GM12878 (cell line): ENCODE data around the gene BEAN1. TPM values are rescaled to one million over a fixed set of nuclear protein-coding genes. Genes with fewer than 3 reads are reported as not detected.

Experiments used
- ATAC-seq: fragments of 200-7000 bp; cut with Tn5 transposase; 3 replicates; pipeline ENCODE4 v1.9.1; 2020; ENCODE audit warnings: mild to moderate bottlenecking, moderate library complexity
- BruUV-seq: library from RNA; stranded (reverse); fragments of 400-500 nt; replicated peaks from 2 replicates; lab custom pipeline; 2021; lab: Mats Ljungman, UMichigan
- CTCF ChIA-PET: fragments of 300-600 bp; sonication (Branson Sonifier 250); formaldehyde crosslinking; extraction: SDS; loops from one replicate; lab custom pipeline; 2021; ENCODE audit warnings: inconsistent platforms; lab: Yijun Ruan, JAX
- POLR2A ChIA-PET: fragments of 350-600 bp; formaldehyde crosslinking; extraction: SDS; loops from one replicate; lab custom pipeline; 2021; ENCODE audit warnings: inconsistent platforms; lab: Charles Lee
- RAD21 ChIA-PET: fragments of 300-600 bp; sonication (Branson Sonifier 250); formaldehyde crosslinking; loops from one replicate; lab custom pipeline; 2023; ENCODE audit warnings: antibody characterized with exemption; ENCODE audit not compliant: unreplicated experiment; lab: Charles Lee
- SMC1A ChIA-PET: fragments of 300-600 bp; sonication (Branson Sonifier 250); formaldehyde crosslinking; loops from one replicate; lab custom pipeline; 2023; ENCODE audit not compliant: unreplicated experiment, uncharacterized antibody; lab: Charles Lee
- DNase-seq: peaks from one replicate; pipeline ENCODE4 v3.0.0-alpha.2; 2011; ENCODE audit warnings: low read depth, low spot score
- FAIRE-seq: peaks from 3 replicates; lab custom pipeline; 2011; peaks lifted over from hg19 to GRCh38; lab: Jason Lieb, UNC
- H2AFZ ChIP-seq: 2 replicates; pipeline ENCODE4 v1.6.0; 2011; ENCODE audit warnings: low read depth, low read length, control low read depth; ENCODE audit not compliant: control insufficient read depth
- H3K27ac ChIP-seq: 2 replicates; pipeline ENCODE4 v1.5.1; 2011; ENCODE audit warnings: control low read depth; ENCODE audit not compliant: control insufficient read depth, insufficient read depth
- H3K27me3 ChIP-seq, 2 experiments: replicated peaks in 1 of 2; 2 replicates each; pipeline versions ENCODE4 v1.6.0 to v1.6.1; 2011; ENCODE audit warnings: low read length in 1 of 2; ENCODE audit not compliant: control insufficient read depth in 2 of 2, insufficient read depth in 2 of 2
- H3K36me3 ChIP-seq, 2 experiments: 2 replicates each; pipeline ENCODE4 v1.5.1; 2011; ENCODE audit warnings: low read length in 1 of 2; ENCODE audit not compliant: control insufficient read depth in 2 of 2, insufficient read depth in 2 of 2
- H3K4me1 ChIP-seq: 2 replicates; pipeline ENCODE4 v1.6.1; 2011; ENCODE audit warnings: mild to moderate bottlenecking, low read length, moderate library complexity, mixed read lengths; ENCODE audit not compliant: control insufficient read depth, insufficient read depth
- H3K4me2 ChIP-seq: 2 replicates; pipeline ENCODE4 v1.6.0; 2011; ENCODE audit warnings: control low read depth; ENCODE audit not compliant: control insufficient read depth, insufficient read depth
- H3K4me3 ChIP-seq: fragments of 200-600 bp; sonication (generic); 2 replicates; pipeline ENCODE4 v1.5.1; 2016
- H3K79me2 ChIP-seq: 2 replicates; pipeline ENCODE4 v1.6.0; 2011; ENCODE audit warnings: low read length; ENCODE audit not compliant: control insufficient read depth, insufficient read depth
- H3K9ac ChIP-seq: 2 replicates; pipeline ENCODE4 v1.8.0; 2011; ENCODE audit warnings: low read length, control low read depth, mixed read lengths; ENCODE audit not compliant: control insufficient read depth, insufficient read depth
- H3K9me3 ChIP-seq: replicated peaks from 3 replicates; pipeline ENCODE4 v1.5.1; 2011; ENCODE audit warnings: mild to moderate bottlenecking, low read length; ENCODE audit not compliant: control insufficient read depth, insufficient read depth
- H4K20me1 ChIP-seq: 2 replicates; pipeline ENCODE4 v1.6.0; 2011; ENCODE audit not compliant: control insufficient read depth, insufficient read depth
- CHD4 ChIP-seq: fragments of 200-600 bp; sonication (generic); IDR thresholded peaks from 2 replicates; pipeline ENCODE4 v1.6.1; 2016; ENCODE audit warnings: mild to moderate bottlenecking
- CREM ChIP-seq: IDR thresholded peaks from 2 replicates; pipeline ENCODE4 v1.6.1; 2014; ENCODE audit warnings: antibody characterized with exemption, low read depth
- FOXK2 ChIP-seq: fragments of 450-650 bp; IDR thresholded peaks from 2 replicates; pipeline ENCODE4 v1.6.1; 2017; ENCODE audit warnings: mild to moderate bottlenecking, moderate library complexity
- HDAC2 ChIP-seq: fragments of 200-600 bp; sonication (generic); IDR thresholded peaks from 2 replicates; pipeline ENCODE4 v1.6.1; 2017
- MTA3 ChIP-seq: IDR thresholded peaks from 2 replicates; pipeline ENCODE4 v1.6.1; 2012; ENCODE audit warnings: low read length, inconsistent platforms, borderline replicate concordance
- NFIC ChIP-seq: IDR thresholded peaks from 2 replicates; pipeline ENCODE4 v1.6.1; 2012; ENCODE audit warnings: low read depth, mild to moderate bottlenecking, inconsistent platforms, low read length, moderate library complexity
- RBBP5 ChIP-seq: fragments of 200-600 bp; sonication (generic); conservative IDR thresholded peaks from 2 replicates; pipeline ENCODE4 v1.6.1; 2016
- SMAD5 ChIP-seq: IDR thresholded peaks from 2 replicates; pipeline ENCODE4 v1.6.1; 2016; ENCODE audit warnings: antibody characterized with exemption, low read depth
- SP1 ChIP-seq: IDR thresholded peaks from one replicate; pipeline ENCODE4 v1.6.1; 2011; ENCODE audit warnings: low read depth, low read length
- SPI1 ChIP-seq: IDR thresholded peaks from 2 replicates; pipeline ENCODE4 v1.6.1; 2011; ENCODE audit warnings: low read depth, mild to moderate bottlenecking, low read length, moderate library complexity, borderline replicate concordance; ENCODE audit not compliant: insufficient read depth
- YY1 ChIP-seq: IDR thresholded peaks from 2 replicates; pipeline ENCODE4 v1.6.1; 2011; ENCODE audit warnings: low read depth, mild to moderate bottlenecking, low read length
- ZNF217 ChIP-seq: fragments of 450-650 bp; IDR thresholded peaks from 2 replicates; pipeline ENCODE4 v1.6.1; 2017; ENCODE audit warnings: antibody characterized with exemption, mild to moderate bottlenecking
- ZNF622 ChIP-seq: fragments of 450-650 bp; IDR thresholded peaks from 2 replicates; pipeline ENCODE4 v1.6.1; 2017; ENCODE audit warnings: mild to moderate bottlenecking, inconsistent platforms
- WGBS: methylation state at CpG from one replicate; pipeline ENCODE4 v1.1.6; 2016; ENCODE audit warnings: low lambda C conversion rate; ENCODE audit not compliant: insufficient replicate concordance, insufficient coverage; ENCODE audit errors: missing lambda C conversion rate; 5-methylcytosine and 5-hydroxymethylcytosine counted together
- in situ Hi-C: fragments of 300-500 bp; cut with MboI; formaldehyde crosslinking; loops from 9 replicates; pipeline ENCODE4 v1.14.3; 2018; ENCODE audit warnings: mixed read lengths
- intact Hi-C: fragments of 100-400 bp; cut with micrococcal nuclease; formaldehyde crosslinking; loops from one replicate; pipeline ENCODE4 v1.14.2; 2022; ENCODE audit not compliant: unreplicated experiment
- polyA plus RNA-seq, 11 experiments: library from polyadenylated mRNA; depleted of rRNA in 4 of 11; unstranded in 6 of 11; stranded (reverse) in 5 of 11; fragments of >200 nt; fragmentation: Nextera tagmentation in 4 of 11; fragmentation: Illumina TruSeq in 1 of 11; extraction: Ambion mirVana in 4 of 11; extraction: Trizol in 1 of 11; gene quantifications; 1 replicate in 1 of 11; 2 replicates in 10 of 11; pipeline versions ENCODE4 v1.2.1 to v1.2.3, GENCODE V29; 2011 to 2016; ENCODE audit warnings: inconsistent platforms in 2 of 11, missing spikeins in 2 of 11, low read depth in 1 of 11
- total RNA-seq, 4 experiments: library from RNA; depleted of rRNA in 3 of 4; stranded (reverse); fragments of >200 nt in 3 of 4; fragmentation: Illumina TruSeq in 1 of 4; extraction: Trizol in 1 of 4; gene quantifications; 2 replicates each; pipeline versions ENCODE4 v1.2.1 to v1.2.3, GENCODE V29; 2013 to 2021
- TF ChIP-seq, protein P1 (sequence below): fragments of 450-650 bp; IDR thresholded peaks from 2 replicates; pipeline ENCODE4 v1.6.1; 2016; ENCODE audit warnings: mild to moderate bottlenecking
- TF ChIP-seq, protein P2 (sequence below): fragments of 450-650 bp; IDR thresholded peaks from 2 replicates; pipeline ENCODE4 v1.6.1; 2017; ENCODE audit warnings: borderline replicate concordance
- TF ChIP-seq, protein P3 (sequence below): fragments of 150-350 bp; IDR thresholded peaks from 2 replicates; pipeline ENCODE4 v1.6.1; 2014; ENCODE audit warnings: mild to moderate bottlenecking, low read depth, low read length
- TF ChIP-seq, protein P4 (sequence below): IDR thresholded peaks from 2 replicates; pipeline ENCODE4 v1.6.1; 2011; ENCODE audit warnings: mild to moderate bottlenecking, low read depth, low read length, moderate library complexity; ENCODE audit not compliant: insufficient replicate concordance
- TF ChIP-seq, protein P5 (sequence below): fragments of 150-350 bp; IDR thresholded peaks from 2 replicates; pipeline ENCODE4 v1.6.1; 2016; ENCODE audit warnings: low read depth, low read length

The BEAN1 gene
- total and polyA plus RNA-seq, 10 of the 15 experiments (the other 5 are each of a cell fraction or from before 2014, with no cell fraction given), result not detected

DNA sequence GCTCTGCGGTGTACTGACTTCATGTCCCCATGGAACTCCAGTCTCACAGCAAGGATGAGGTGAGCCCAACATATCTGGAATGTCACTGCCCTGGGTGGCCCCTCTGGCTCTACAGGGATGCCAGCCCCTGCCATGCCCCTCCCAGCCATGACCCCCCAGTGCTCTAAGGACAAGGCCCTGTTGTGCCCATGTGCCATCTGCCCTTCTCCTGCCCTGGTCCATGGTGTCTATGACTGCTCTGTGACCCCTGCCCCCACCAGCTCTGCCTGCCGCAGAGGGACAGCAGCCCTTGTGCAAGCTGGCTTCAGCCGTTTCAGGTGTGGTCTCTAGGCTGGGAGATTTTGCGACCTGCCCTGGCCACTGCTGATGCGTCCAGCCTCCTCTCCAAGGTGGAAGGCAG, 82.5 kb downstream of the BEAN1 start:
- Histone ChIP-seq H3K36me3 (no peaks in the 10 kb centered on the region), H3K79me2 (no peaks in the 10 kb centered on the region), H2AFZ (no peak overlapping the region), H3K4me3 (no peak overlapping the region), H3K27me3 (no peaks in the 10 kb centered on the region), H3K27ac (no peak overlapping the region), H3K9ac (no peak overlapping the region), H4K20me1 (no peaks in the 10 kb centered on the region), H3K9me3 (no peaks in the 10 kb centered on the region), H3K4me1 (peaks cover 3% of the 10 kb centered on the region; the same call in 1 of the 2 replicates), H3K4me2 (no peak overlapping the region)
- 62% methylated on average over 5 of the region's 5 CpGs for WGBS
- BruUV-seq, result no TSS peak
- ChIA-PET SMC1A (interaction anchor here (0.8 to 1.3 kb wide), 6 partner anchors 24 to 80 kb away, joined by 3 to 5 read pairs (median 3); no protein-coding TSS in a partner anchor), RAD21 (interaction anchor here (1.2 to 2.8 kb wide), 5 partner anchors 11 to 103 kb away, joined by 3 to 6 read pairs (median 4); no protein-coding TSS in a partner anchor), POLR2A (interaction anchor here (1.8 kb wide), 1 partner anchor 13 kb away, joined by 5 read pairs; no protein-coding TSS in a partner anchor), CTCF (interaction anchor here (0.6 to 3.8 kb wide), 13 partner anchors 13 to 1047 kb away, joined by 3 to 12 read pairs (median 5); no protein-coding TSS in a partner anchor)
- ATAC-seq, result no peak
- intact Hi-C loops, result no loop called here
- in situ Hi-C loops, result no loop called here
- no peak for DNase-seq
- FAIRE-seq, result no peak
- TF ChIP-seq, protein P1, sequence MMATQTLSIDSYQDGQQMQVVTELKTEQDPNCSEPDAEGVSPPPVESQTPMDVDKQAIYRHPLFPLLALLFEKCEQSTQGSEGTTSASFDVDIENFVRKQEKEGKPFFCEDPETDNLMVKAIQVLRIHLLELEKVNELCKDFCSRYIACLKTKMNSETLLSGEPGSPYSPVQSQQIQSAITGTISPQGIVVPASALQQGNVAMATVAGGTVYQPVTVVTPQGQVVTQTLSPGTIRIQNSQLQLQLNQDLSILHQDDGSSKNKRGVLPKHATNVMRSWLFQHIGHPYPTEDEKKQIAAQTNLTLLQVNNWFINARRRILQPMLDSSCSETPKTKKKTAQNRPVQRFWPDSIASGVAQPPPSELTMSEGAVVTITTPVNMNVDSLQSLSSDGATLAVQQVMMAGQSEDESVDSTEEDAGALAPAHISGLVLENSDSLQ, result no peak
- no peak for TF ChIP-seq MTA3
- TF ChIP-seq, protein P2, sequence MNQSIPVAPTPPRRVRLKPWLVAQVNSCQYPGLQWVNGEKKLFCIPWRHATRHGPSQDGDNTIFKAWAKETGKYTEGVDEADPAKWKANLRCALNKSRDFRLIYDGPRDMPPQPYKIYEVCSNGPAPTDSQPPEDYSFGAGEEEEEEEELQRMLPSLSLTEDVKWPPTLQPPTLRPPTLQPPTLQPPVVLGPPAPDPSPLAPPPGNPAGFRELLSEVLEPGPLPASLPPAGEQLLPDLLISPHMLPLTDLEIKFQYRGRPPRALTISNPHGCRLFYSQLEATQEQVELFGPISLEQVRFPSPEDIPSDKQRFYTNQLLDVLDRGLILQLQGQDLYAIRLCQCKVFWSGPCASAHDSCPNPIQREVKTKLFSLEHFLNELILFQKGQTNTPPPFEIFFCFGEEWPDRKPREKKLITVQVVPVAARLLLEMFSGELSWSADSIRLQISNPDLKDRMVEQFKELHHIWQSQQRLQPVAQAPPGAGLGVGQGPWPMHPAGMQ, result no peak
- no peak for TF ChIP-seq FOXK2
- no peak for TF ChIP-seq SP1
- no peak for TF ChIP-seq SPI1
- TF ChIP-seq RBBP5, result no peak
- TF ChIP-seq, protein P3, sequence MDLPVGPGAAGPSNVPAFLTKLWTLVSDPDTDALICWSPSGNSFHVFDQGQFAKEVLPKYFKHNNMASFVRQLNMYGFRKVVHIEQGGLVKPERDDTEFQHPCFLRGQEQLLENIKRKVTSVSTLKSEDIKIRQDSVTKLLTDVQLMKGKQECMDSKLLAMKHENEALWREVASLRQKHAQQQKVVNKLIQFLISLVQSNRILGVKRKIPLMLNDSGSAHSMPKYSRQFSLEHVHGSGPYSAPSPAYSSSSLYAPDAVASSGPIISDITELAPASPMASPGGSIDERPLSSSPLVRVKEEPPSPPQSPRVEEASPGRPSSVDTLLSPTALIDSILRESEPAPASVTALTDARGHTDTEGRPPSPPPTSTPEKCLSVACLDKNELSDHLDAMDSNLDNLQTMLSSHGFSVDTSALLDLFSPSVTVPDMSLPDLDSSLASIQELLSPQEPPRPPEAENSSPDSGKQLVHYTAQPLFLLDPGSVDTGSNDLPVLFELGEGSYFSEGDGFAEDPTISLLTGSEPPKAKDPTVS, result no peak
- TF ChIP-seq, protein P4, sequence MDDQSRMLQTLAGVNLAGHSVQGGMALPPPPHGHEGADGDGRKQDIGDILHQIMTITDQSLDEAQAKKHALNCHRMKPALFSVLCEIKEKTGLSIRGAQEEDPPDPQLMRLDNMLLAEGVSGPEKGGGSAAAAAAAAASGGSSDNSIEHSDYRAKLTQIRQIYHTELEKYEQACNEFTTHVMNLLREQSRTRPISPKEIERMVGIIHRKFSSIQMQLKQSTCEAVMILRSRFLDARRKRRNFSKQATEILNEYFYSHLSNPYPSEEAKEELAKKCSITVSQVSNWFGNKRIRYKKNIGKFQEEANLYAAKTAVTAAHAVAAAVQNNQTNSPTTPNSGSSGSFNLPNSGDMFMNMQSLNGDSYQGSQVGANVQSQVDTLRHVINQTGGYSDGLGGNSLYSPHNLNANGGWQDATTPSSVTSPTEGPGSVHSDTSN, result no peak
- TF ChIP-seq CHD4, result no peak
- TF ChIP-seq ZNF217, result no peak
- TF ChIP-seq CREM, result no peak
- no peak for TF ChIP-seq HDAC2
- TF ChIP-seq, protein P5, sequence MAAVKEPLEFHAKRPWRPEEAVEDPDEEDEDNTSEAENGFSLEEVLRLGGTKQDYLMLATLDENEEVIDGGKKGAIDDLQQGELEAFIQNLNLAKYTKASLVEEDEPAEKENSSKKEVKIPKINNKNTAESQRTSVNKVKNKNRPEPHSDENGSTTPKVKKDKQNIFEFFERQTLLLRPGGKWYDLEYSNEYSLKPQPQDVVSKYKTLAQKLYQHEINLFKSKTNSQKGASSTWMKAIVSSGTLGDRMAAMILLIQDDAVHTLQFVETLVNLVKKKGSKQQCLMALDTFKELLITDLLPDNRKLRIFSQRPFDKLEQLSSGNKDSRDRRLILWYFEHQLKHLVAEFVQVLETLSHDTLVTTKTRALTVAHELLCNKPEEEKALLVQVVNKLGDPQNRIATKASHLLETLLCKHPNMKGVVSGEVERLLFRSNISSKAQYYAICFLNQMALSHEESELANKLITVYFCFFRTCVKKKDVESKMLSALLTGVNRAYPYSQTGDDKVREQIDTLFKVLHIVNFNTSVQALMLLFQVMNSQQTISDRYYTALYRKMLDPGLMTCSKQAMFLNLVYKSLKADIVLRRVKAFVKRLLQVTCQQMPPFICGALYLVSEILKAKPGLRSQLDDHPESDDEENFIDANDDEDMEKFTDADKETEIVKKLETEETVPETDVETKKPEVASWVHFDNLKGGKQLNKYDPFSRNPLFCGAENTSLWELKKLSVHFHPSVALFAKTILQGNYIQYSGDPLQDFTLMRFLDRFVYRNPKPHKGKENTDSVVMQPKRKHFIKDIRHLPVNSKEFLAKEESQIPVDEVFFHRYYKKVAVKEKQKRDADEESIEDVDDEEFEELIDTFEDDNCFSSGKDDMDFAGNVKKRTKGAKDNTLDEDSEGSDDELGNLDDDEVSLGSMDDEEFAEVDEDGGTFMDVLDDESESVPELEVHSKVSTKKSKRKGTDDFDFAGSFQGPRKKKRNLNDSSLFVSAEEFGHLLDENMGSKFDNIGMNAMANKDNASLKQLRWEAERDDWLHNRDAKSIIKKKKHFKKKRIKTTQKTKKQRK, result no peak
- TF ChIP-seq ZNF622, result no peak
- TF ChIP-seq SMAD5, result no peak
- no peak for TF ChIP-seq YY1
- TF ChIP-seq NFIC, result no peak
